Activated naive CD8-positive, alpha-beta T cell treated with anti-CD3 and anti-CD28 coated beads, Interleukin-2, amount 50 U/mL, for 24 hours (primary cell): ENCODE data around the gene ANGEL2.

Source experiments
- ATAC-seq: fragments of 150-1000 bp; cut with Tn5 transposase; one replicate; pipeline ENCODE4 v1.10.0; 2021
- DNase-seq: peaks from one replicate; pipeline ENCODE4 v3.0.0; 2021
- H3K27ac Mint-ChIP-seq: one replicate; pipeline ENCODE4 v1.8.0; 2021; ENCODE audit warnings: mild to moderate bottlenecking, mixed read lengths
- H3K27me3 Mint-ChIP-seq: one replicate; pipeline ENCODE4 v1.8.0; 2021; ENCODE audit warnings: mixed read lengths
- H3K36me3 Mint-ChIP-seq: one replicate; pipeline ENCODE4 v1.8.0; 2021; ENCODE audit warnings: low read depth, mixed read lengths
- H3K4me1 Mint-ChIP-seq: one replicate; pipeline ENCODE4 v1.8.0; 2021; ENCODE audit warnings: mixed read lengths
- H3K4me3 Mint-ChIP-seq: one replicate; pipeline ENCODE4 v1.8.0; 2021; ENCODE audit warnings: mild to moderate bottlenecking, moderate library complexity, mixed read lengths
- H3K9me3 Mint-ChIP-seq: one replicate; pipeline ENCODE4 v1.8.0; 2021; ENCODE audit warnings: mixed read lengths

ANGEL2 gene

GRCh38 chr1:212986551-212986950 lies 29.1 kb downstream of the ANGEL2 start:
- Mint-ChIP-seq H3K4me1 (no peaks in the 10 kb centered on the region), H3K9me3 (no peaks in the 10 kb centered on the region), H3K27me3 (no peaks in the 10 kb centered on the region), H3K4me3 (no peak overlapping the region), H3K36me3 (peaks cover 2% of the 10 kb centered on the region), H3K27ac (no peak overlapping the region)
- ATAC-seq (no peak), DNase-seq (no peak)

GRCh38 chr1:212984522-212985291 lies 31.0 kb downstream of the ANGEL2 start:
- ATAC-seq (no peak), DNase-seq (no peak)
- peaks cover 2% of the 10 kb centered on the region for H3K27me3 Mint-ChIP-seq
- no peak overlapping the region for H3K27ac Mint-ChIP-seq
- no peak overlapping the region for H3K4me3 Mint-ChIP-seq
- H3K4me1 Mint-ChIP-seq, result peaks cover 1% of the 10 kb centered on the region
- no peaks in the 10 kb centered on the region for H3K36me3 Mint-ChIP-seq
- no peaks in the 10 kb centered on the region for H3K9me3 Mint-ChIP-seq

GRCh38 chr1:212983482-212983881 lies 32.2 kb downstream of the ANGEL2 start:
- no peaks in the 10 kb centered on the region for H3K36me3 Mint-ChIP-seq
- H3K27ac Mint-ChIP-seq, result no peak overlapping the region
- no peaks in the 10 kb centered on the region for H3K9me3 Mint-ChIP-seq

DNA sequence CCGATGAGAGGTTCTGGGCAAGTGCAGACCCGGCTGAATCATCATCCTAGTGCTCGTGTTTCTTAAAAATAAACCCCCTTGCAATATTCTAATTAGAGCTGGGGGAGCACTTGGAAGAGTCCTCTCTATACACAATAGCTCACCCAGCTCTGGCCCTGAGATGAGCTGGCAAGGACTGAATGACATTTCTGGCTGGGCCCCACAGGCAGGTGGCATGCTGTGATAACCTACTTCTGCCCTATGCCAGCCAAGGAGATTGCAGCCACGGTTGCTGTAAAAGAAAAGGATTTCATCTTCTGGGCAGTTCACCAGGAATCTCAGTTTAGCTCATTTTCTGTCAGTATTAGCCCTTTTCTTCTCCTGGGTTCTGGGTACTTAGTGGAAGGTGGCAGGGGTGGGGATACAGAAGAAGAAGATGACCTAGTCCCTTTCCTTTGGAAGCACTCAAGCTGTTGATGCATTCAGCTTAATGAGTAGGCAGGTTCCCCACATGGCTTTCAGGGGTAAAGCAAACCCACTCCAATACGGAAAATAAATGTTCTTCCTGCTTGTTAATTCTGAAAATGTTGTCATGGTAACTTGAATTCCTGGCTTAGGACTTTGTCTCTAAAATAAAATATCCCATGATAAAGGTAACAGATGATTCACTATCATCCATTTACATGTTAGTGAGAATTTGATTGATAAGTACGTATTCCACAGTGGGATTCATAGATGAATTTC lies 33.1 kb downstream of the ANGEL2 start:
- peaks cover 7% of the 10 kb centered on the region for H3K4me1 Mint-ChIP-seq
- no peaks in the 10 kb centered on the region for H3K9me3 Mint-ChIP-seq
- DNase-seq (no peak), ATAC-seq (no peak)
- H3K36me3 Mint-ChIP-seq, result no peaks in the 10 kb centered on the region
- H3K27ac Mint-ChIP-seq, result no peak overlapping the region
- no peak overlapping the region for H3K4me3 Mint-ChIP-seq
- H3K27me3 Mint-ChIP-seq, result peaks cover 2% of the 10 kb centered on the region

More at GRCh38 chr1:212983482-212983881, 32.2 kb downstream of the ANGEL2 start:
- Mint-ChIP-seq H3K27me3 (peaks cover 2% of the 10 kb centered on the region), H3K4me3 (no peak overlapping the region), H3K4me1 (peaks cover 7% of the 10 kb centered on the region)
- DNase-seq, result no peak
- ATAC-seq, result no peak

- Mint-ChIP-seq H3K27ac (no peak overlapping the region), H3K4me1 (peaks cover 7% of the 10 kb centered on the region), H3K27me3 (peaks cover 2% of the 10 kb centered on the region), H3K4me3 (no peak overlapping the region), H3K9me3 (no peaks in the 10 kb centered on the region), H3K36me3 (no peaks in the 10 kb centered on the region)
- ATAC-seq (no peak), DNase-seq (no peak)
Measured at GRCh38 chr1:212981571-212982328, 33.9 kb downstream of the ANGEL2 start.

DNA sequence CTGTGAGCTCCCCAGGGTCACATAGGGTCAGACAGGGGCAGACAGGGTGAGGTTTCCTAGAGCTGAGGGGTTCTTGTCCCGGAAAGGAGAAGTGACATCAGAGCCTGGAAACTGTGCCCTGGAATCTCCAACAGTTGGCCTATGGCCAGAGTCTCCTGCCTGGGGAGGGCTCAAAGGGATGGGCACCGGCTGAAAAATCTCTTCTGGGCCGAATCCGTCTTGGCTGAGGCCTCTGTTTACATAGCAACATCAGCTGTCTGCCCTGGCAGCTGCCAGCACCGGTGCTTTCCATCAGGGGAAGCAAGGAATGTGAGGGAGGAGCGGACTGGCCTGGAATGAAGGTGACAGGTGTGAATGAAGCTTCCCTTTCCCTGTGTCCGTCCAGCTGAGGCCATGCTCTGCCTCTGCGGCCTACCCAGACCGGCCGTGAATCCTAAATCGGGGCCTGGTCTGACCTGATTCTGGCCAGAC lies 34.6 kb downstream of the ANGEL2 start:
- Mint-ChIP-seq H3K4me1 (peaks cover 7% of the 10 kb centered on the region), H3K4me3 (no peak overlapping the region), H3K9me3 (no peaks in the 10 kb centered on the region), H3K27ac (no peak overlapping the region), H3K36me3 (no peaks in the 10 kb centered on the region), H3K27me3 (peaks cover 2% of the 10 kb centered on the region)
- no peak for ATAC-seq
- no peak for DNase-seq

DNA sequence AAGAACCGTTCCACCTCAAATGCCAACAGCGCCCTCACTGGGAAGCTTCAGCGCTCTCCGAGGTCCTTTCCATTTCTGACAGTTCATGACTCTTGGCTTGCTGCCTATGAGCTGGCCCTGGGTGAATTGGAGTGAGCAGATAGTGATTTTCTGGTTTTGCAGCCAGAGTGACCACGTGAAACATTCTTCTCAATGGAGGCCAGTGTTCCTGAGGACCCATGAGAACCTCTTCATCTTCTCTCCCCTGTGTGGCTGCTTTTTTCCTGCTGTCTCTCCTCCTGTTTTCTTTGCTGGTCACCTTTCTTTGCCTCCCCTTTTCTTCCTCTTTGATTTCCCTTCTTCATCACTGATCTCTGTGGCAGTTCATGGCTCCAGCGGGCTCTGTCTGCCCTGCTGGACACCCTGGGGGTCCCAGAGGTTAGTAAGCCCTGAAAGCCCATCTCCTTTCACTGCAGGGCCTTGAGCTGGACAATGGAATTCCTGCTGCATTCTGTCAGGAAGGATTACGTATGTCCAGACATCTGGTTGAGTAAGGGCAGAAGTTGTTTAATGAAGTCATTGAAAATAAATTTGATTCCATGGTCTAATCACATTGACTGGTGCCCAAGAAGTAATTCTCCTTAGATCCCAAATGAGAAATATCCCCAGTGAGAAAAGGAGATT lies 35.4 kb downstream of the ANGEL2 start:
- Mint-ChIP-seq H3K9me3 (no peaks in the 10 kb centered on the region), H3K36me3 (no peaks in the 10 kb centered on the region), H3K27me3 (peaks cover 2% of the 10 kb centered on the region), H3K4me1 (peaks cover 7% of the 10 kb centered on the region), H3K4me3 (no peak overlapping the region), H3K27ac (no peak overlapping the region)
- peak; percentile 9 for ATAC-seq
- no peak for DNase-seq

- Mint-ChIP-seq H3K9me3 (no peaks in the 10 kb centered on the region), H3K27ac (no peak overlapping the region), H3K36me3 (no peaks in the 10 kb centered on the region), H3K4me3 (no peak overlapping the region), H3K4me1 (peaks cover 7% of the 10 kb centered on the region), H3K27me3 (peaks cover 2% of the 10 kb centered on the region)
- ATAC-seq, result peak; percentile 65
- peak; percentile 9 for DNase-seq
Measured at GRCh38 chr1:212979340-212980122, 36.1 kb downstream of the ANGEL2 start.

GRCh38 chr1:212977781-212978645 lies 37.7 kb downstream of the ANGEL2 start:
- ATAC-seq, result no peak
- Mint-ChIP-seq H3K36me3 (no peaks in the 10 kb centered on the region), H3K4me3 (no peak overlapping the region), H3K27me3 (peaks cover 2% of the 10 kb centered on the region), H3K9me3 (no peaks in the 10 kb centered on the region), H3K4me1 (peaks cover 7% of the 10 kb centered on the region), H3K27ac (no peak overlapping the region)
- DNase-seq, result no peak

GRCh38 chr1:212976586-212976985 lies 39.1 kb downstream of the ANGEL2 start:
- Mint-ChIP-seq H3K27me3 (peaks cover 2% of the 10 kb centered on the region), H3K4me3 (no peak overlapping the region), H3K36me3 (no peaks in the 10 kb centered on the region), H3K27ac (no peak overlapping the region), H3K4me1 (peaks cover 7% of the 10 kb centered on the region), H3K9me3 (no peaks in the 10 kb centered on the region)
- no peak for ATAC-seq
- DNase-seq, result no peak

DNA sequence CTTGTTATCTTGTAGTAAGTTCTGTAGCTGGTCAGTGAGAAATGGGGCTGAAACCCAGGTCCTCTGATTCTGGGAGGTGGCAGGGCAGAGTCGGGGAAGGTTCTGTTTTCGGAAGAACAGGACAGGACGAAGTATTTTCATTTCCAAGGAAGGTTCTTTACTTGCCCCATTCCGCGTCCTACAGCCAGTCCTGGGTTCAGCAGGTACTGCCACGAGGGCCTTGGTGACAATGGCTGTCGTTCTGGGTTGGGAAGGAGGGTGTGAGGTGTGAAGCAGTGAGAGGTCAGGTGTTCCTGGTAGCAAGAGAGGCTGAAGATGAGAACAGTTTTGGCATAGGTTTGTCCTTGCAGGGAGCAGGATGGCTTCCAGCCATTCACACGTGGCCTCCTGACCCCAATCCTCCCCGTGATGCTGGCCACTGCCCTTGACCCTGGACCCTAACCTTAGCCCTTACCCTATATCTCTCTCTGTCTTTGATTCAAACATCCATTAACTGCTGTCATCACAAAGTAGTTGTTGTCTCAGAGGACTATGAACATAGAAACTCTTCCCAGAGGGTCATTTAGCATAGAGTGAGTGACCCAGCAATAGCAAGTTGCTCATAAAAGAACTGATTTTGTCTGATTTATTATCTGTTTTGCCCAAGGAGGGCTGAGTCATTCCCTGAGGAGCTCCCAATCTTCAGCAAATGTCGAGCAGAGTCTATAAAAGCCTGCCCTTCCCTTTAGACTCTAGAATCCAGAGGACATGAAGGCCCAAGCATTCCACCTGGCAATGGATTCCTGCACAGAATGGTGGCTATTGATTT lies 40.4 kb downstream of the ANGEL2 start:
- Mint-ChIP-seq H3K4me3 (no peak overlapping the region), H3K36me3 (no peaks in the 10 kb centered on the region), H3K27ac (no peak overlapping the region), H3K27me3 (peaks cover 1% of the 10 kb centered on the region), H3K9me3 (no peaks in the 10 kb centered on the region), H3K4me1 (peaks cover 7% of the 10 kb centered on the region)
- DNase-seq, result no peak
- no peak for ATAC-seq

- peaks cover 4% of the 10 kb centered on the region for H3K27me3 Mint-ChIP-seq
- H3K9me3 Mint-ChIP-seq, result no peaks in the 10 kb centered on the region
- H3K36me3 Mint-ChIP-seq, result no peaks in the 10 kb centered on the region
- no peak overlapping the region for H3K27ac Mint-ChIP-seq
- no peak for DNase-seq
- H3K4me1 Mint-ChIP-seq, result peaks cover 6% of the 10 kb centered on the region
- ATAC-seq, result no peak
- H3K4me3 Mint-ChIP-seq, result no peak overlapping the region
Measured at GRCh38 chr1:212974711-212975110, 41.0 kb downstream of the ANGEL2 start.
